K562 (cell line): ENCODE data around the gene CCDC187. TPM values are rescaled to one million over a fixed set of nuclear protein-coding genes. Genes with fewer than 3 reads are reported as not detected.

Experiments used
- ATAC-seq: fragments of 200-7000 bp; cut with Tn5 transposase; 3 replicates; pipeline ENCODE4 v1.9.1; 2020; ENCODE audit warnings: moderate library complexity
- BruUV-seq: library from RNA; stranded (reverse); fragments of 400-500 nt; replicated peaks from 2 replicates; lab custom pipeline; 2021; lab: Mats Ljungman, UMichigan
- CTCF ChIA-PET: fragments of 300-600 bp; formaldehyde crosslinking; extraction: SDS; loops from one replicate; lab custom pipeline; 2021; ENCODE audit warnings: low intra/inter-chr PET ratio; lab: Yijun Ruan, JAX
- POLR2A ChIA-PET: fragments of 300-600, 350-650 bp; sonication (Branson Sonifier 250); formaldehyde crosslinking; extraction: SDS; loops from one replicate; lab custom pipeline; 2021; ENCODE audit warnings: antibody characterized with exemption, inconsistent platforms; lab: Yijun Ruan, JAX
- DNase-seq, 4 experiments: peaks; one replicate each; pipeline versions ENCODE4 v3.0.0 to v3.0.0-alpha.2; 2011 to 2018; ENCODE audit warnings: low spot score in 3 of 4, mixed read lengths in 3 of 4; ENCODE audit errors: extremely low read depth in 1 of 4
- FAIRE-seq: peaks from 2 replicates; lab custom pipeline; 2011; peaks lifted over from hg19 to GRCh38; lab: Jason Lieb, UNC
- H2AFZ ChIP-seq: 2 replicates; pipeline ENCODE4 v1.6.0; 2011; ENCODE audit warnings: low read depth, low read length, control low read depth, inconsistent platforms
- H3K27ac ChIP-seq: fragments of 200-600 bp; 3 replicates; pipeline ENCODE4 v1.8.0; 2011; ENCODE audit warnings: low read depth, mild to moderate bottlenecking, control low read depth, inconsistent platforms, low read length, moderate library complexity, mixed read lengths; ENCODE audit errors: extremely low read depth
- H3K27me3 ChIP-seq, 2 experiments: fragments of 300-600 bp in 1 of 2; 2 replicates in 1 of 2; 3 replicates in 1 of 2; pipeline versions ENCODE4 v1.6.0 to v1.8.0; 2011; ENCODE audit warnings: inconsistent platforms in 2 of 2, low read length in 2 of 2, mild to moderate bottlenecking in 1 of 2, mixed read lengths in 1 of 2, moderate library complexity in 1 of 2; ENCODE audit not compliant: control insufficient read depth in 2 of 2, insufficient read depth in 2 of 2
- H3K36me3 ChIP-seq: fragments of 300-600 bp; 3 replicates; pipeline ENCODE4 v1.8.0; 2011; ENCODE audit warnings: mild to moderate bottlenecking, low read length, inconsistent platforms; ENCODE audit not compliant: control insufficient read depth, insufficient read depth
- H3K4me1 ChIP-seq, 2 experiments: fragments of 200-600 bp in 1 of 2; replicated peaks in 1 of 2; 2 replicates in 1 of 2; 3 replicates in 1 of 2; pipeline versions ENCODE4 v1.5.1 to v1.8.0; 2011; ENCODE audit warnings: inconsistent platforms in 2 of 2, low read length in 2 of 2, mild to moderate bottlenecking in 1 of 2, mixed read lengths in 1 of 2, moderate library complexity in 1 of 2; ENCODE audit not compliant: control insufficient read depth in 2 of 2, insufficient read depth in 2 of 2
- H3K4me2 ChIP-seq: 2 replicates; pipeline ENCODE4 v1.6.1; 2011; ENCODE audit warnings: low read length, control low read depth, inconsistent platforms, mixed read lengths; ENCODE audit not compliant: insufficient read depth
- H3K4me3 ChIP-seq: fragments of 200-600 bp; sonication (generic), shearing (Covaris generic); 2 replicates; pipeline ENCODE4 v1.5.1; 2016; ENCODE audit warnings: control low read depth, inconsistent platforms
- H3K79me2 ChIP-seq: fragments of 200-600 bp; 3 replicates; pipeline ENCODE4 v1.8.0; 2011; ENCODE audit warnings: low read length, inconsistent platforms; ENCODE audit not compliant: control insufficient read depth, insufficient read depth
- H3K9ac ChIP-seq, 2 experiments: 2 replicates each; pipeline versions ENCODE4 v1.6.0 to v1.6.1; 2011; ENCODE audit warnings: low read depth in 2 of 2, low read length in 2 of 2, control low read depth in 1 of 2, inconsistent platforms in 1 of 2, mild to moderate bottlenecking in 1 of 2, mixed read lengths in 1 of 2; ENCODE audit not compliant: insufficient read depth in 1 of 2
- H3K9me1 ChIP-seq: one replicate; pipeline ENCODE4 v1.6.0; 2011; ENCODE audit warnings: inconsistent platforms, mild to moderate bottlenecking, low read length, moderate library complexity; ENCODE audit not compliant: control insufficient read depth, insufficient read depth
- H3K9me3 ChIP-seq: replicated peaks from 2 replicates; pipeline ENCODE4 v1.5.1; 2011; ENCODE audit warnings: low read depth, low read length, inconsistent platforms; ENCODE audit not compliant: control insufficient read depth, insufficient read depth
- H4K20me1 ChIP-seq: replicated peaks from 2 replicates; pipeline ENCODE4 v1.6.1; 2011; ENCODE audit warnings: low read length, inconsistent platforms, mixed read lengths; ENCODE audit not compliant: control insufficient read depth, insufficient read depth
- ATF7 ChIP-seq: fragments of 450-650 bp; IDR thresholded peaks from 2 replicates; pipeline ENCODE4 v1.7.1; 2014; ENCODE audit warnings: mild to moderate bottlenecking, moderate library complexity
- MXI1 ChIP-seq: IDR thresholded peaks from 2 replicates; pipeline ENCODE4 v1.6.1; 2011; ENCODE audit warnings: low read depth, mild to moderate bottlenecking, improper control_type of control experiment, low read length
- MYNN ChIP-seq, 2 experiments: sonication (generic); formaldehyde crosslinking in 1 of 2; IDR thresholded peaks; 2 replicates each; pipeline versions ENCODE4 v1.5.0 to v1.6.1; 2016 to 2020; ENCODE audit warnings: antibody characterized with exemption in 1 of 2, missing genetic modification reagents in 1 of 2
- NCOA6 ChIP-seq: fragments of 450-650 bp; IDR thresholded peaks from 2 replicates; pipeline ENCODE4 v1.6.1; 2017; ENCODE audit warnings: mild to moderate bottlenecking
- NEUROD1 ChIP-seq: fragments of 150-350 bp; IDR thresholded peaks from 2 replicates; pipeline ENCODE4 v1.6.1; 2014; ENCODE audit warnings: borderline replicate concordance, low read length, low read depth; ENCODE audit not compliant: partially characterized antibody
- TFAP4 ChIP-seq: sonication (generic); formaldehyde crosslinking; IDR thresholded peaks from 2 replicates; pipeline ENCODE4 v1.8.0; 2022; ENCODE audit warnings: missing genetic modification reagents, mild to moderate bottlenecking, moderate library complexity, borderline replicate concordance
- VEZF1 ChIP-seq: fragments of 200-800 bp; sonication (Bioruptor generic); IDR thresholded peaks from 2 replicates; pipeline ENCODE4 v1.6.1; 2017; ENCODE audit warnings: missing genetic modification characterization, missing compliant biosample characterization
- ZBTB33 ChIP-seq: sonication (generic); formaldehyde crosslinking; IDR thresholded peaks from 2 replicates; pipeline ENCODE4 v1.8.1; 2023; ENCODE audit warnings: mild to moderate bottlenecking, missing genetic modification reagents
- WGBS: fragments of 100-300 bp; shearing (Covaris generic); methylation state at CpG from one replicate; pipeline ENCODE4 v1.1.6; 2016; ENCODE audit warnings: low coverage, mixed read lengths; ENCODE audit not compliant: insufficient coverage; ENCODE audit errors: missing lambda C conversion rate; 5-methylcytosine and 5-hydroxymethylcytosine counted together
- in situ Hi-C: fragments of 300-500 bp; cut with MboI; formaldehyde crosslinking; loops from 4 replicates; pipeline ENCODE4 v1.15.0; 2018; ENCODE audit warnings: inconsistent platforms, mixed read lengths
- intact Hi-C: fragments of 100-400 bp; cut with micrococcal nuclease; formaldehyde crosslinking; loops from 2 replicates; pipeline ENCODE4 v1.14.2; 2022
- polyA plus RNA-seq, 8 experiments: library from polyadenylated mRNA; depleted of rRNA in 4 of 8; stranded (reverse) in 5 of 8; unstranded in 3 of 8; fragments of >200 nt; fragmentation: Nextera tagmentation in 2 of 8; fragmentation: Illumina TruSeq in 1 of 8; extraction: Ambion mirVana in 2 of 8; extraction: Trizol in 1 of 8; gene quantifications; 2 replicates each; pipeline versions ENCODE4 v1.2.1 to v1.2.3, GENCODE V29; 2011 to 2014; ENCODE audit warnings: inconsistent platforms in 1 of 8, missing spikeins in 1 of 8
- total RNA-seq, 7 experiments: library from RNA; depleted of rRNA in 6 of 7; stranded (reverse); fragments of >200 nt in 6 of 7; fragmentation: Illumina TruSeq in 2 of 7; extraction: Trizol in 2 of 7; gene quantifications; 2 replicates each; pipeline versions ENCODE4 v1.2.1 to v1.2.3, GENCODE V29; 2011 to 2021; ENCODE audit warnings: low replicate concordance in 1 of 7
- TF ChIP-seq, protein P1 (sequence below): fragments of 250-450 bp; sonication (Bioruptor Pico); IDR thresholded peaks from 2 replicates; pipeline ENCODE4 v1.8.0; 2022; ENCODE audit warnings: moderate library complexity, mild to moderate bottlenecking, inconsistent platforms
- TF ChIP-seq, protein P2 (sequence below): fragments of 450-650 bp; IDR thresholded peaks from 2 replicates; pipeline ENCODE4 v1.6.1; 2016; ENCODE audit warnings: mild to moderate bottlenecking

The CCDC187 gene
- total and polyA plus RNA-seq, 9 of the 15 experiments (the other 6 are each of a cell fraction or from before 2014, with no cell fraction given) = not detected

GRCh38 chr9:136342181-136343120 lies 38.6 kb upstream of the CCDC187 start:
- H2AFZ ChIP-seq = peak overlapping the region; percentile 39; the same call in 1 of the 2 replicates
- H3K4me1 ChIP-seq = peaks cover 19 to 98% of the 10 kb centered on the region in 2 experiments
- intact Hi-C loops = loop anchor here (1.0 kb wide), 1 partner anchor 57 kb away; no protein-coding TSS in a partner anchor
- peak overlapping the region; percentile 60 for H3K4me2 ChIP-seq
- WGBS = 28% methylated on average over 34 of the region's 60 CpGs
- in situ Hi-C loops = loop anchor here (25.0 kb wide), 1 partner anchor 295 kb away; no protein-coding TSS in a partner anchor
- peak overlapping the region; percentile 80; the same call in 2 of the 3 replicates for H3K27ac ChIP-seq
- peaks cover 17% of the 10 kb centered on the region; the same call in 1 of the 3 replicates for H3K36me3 ChIP-seq
- ChIA-PET POLR2A (interaction anchor here (0.6 kb wide), 1 partner anchor 114 kb away, joined by 3 read pairs; no protein-coding TSS in a partner anchor), CTCF (no interaction called here)
- H4K20me1 ChIP-seq = no peaks in the 10 kb centered on the region
- peak overlapping the region; percentile 45 for H3K4me3 ChIP-seq
- ATAC-seq (peak; percentile 79), DNase-seq (peak; percentile 93 to 96 (median 96)), FAIRE-seq (peak; percentile 96)
- H3K27me3 ChIP-seq = no peaks in the 10 kb centered on the region
- BruUV-seq = no TSS peak
- peak overlapping the region; percentile 49 to 91 for H3K9ac ChIP-seq
- H3K9me1 ChIP-seq = peaks cover 6% of the 10 kb centered on the region
- no peaks in the 10 kb centered on the region for H3K9me3 ChIP-seq
- H3K79me2 ChIP-seq = no peaks in the 10 kb centered on the region
- peak; percentile 63 for TF ChIP-seq TFAP4 (CRISPR knock-in tag)
- no peak for TF ChIP-seq NCOA6
- peak; percentile 50; the same call in 1 of the 2 replicates for TF ChIP-seq VEZF1 (CRISPR knock-in tag)
- TF ChIP-seq ZBTB33 (CRISPR knock-in tag) = peak; percentile 32; the same call in 1 of the 2 replicates
- TF ChIP-seq MXI1 = peak; percentile 61; the same call in 1 of the 2 replicates
- TF ChIP-seq NEUROD1 = peak; percentile 7
- peak; percentile 74; the same call in 1 of the 2 replicates for TF ChIP-seq MYNN (IDR thresholded peaks at IDR 0.05)
- no peak for TF ChIP-seq MYNN (CRISPR knock-in tag; IDR thresholded peaks at IDR 0.05)
- TF ChIP-seq, protein P1, sequence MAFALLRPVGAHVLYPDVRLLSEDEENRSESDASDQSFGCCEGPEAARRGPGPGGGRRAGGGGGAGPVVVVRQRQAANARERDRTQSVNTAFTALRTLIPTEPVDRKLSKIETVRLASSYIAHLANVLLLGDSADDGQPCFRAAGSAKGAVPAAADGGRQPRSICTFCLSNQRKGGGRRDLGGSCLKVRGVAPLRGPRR (CRISPR knock-in tag) = no peak
- TF ChIP-seq, protein P2, sequence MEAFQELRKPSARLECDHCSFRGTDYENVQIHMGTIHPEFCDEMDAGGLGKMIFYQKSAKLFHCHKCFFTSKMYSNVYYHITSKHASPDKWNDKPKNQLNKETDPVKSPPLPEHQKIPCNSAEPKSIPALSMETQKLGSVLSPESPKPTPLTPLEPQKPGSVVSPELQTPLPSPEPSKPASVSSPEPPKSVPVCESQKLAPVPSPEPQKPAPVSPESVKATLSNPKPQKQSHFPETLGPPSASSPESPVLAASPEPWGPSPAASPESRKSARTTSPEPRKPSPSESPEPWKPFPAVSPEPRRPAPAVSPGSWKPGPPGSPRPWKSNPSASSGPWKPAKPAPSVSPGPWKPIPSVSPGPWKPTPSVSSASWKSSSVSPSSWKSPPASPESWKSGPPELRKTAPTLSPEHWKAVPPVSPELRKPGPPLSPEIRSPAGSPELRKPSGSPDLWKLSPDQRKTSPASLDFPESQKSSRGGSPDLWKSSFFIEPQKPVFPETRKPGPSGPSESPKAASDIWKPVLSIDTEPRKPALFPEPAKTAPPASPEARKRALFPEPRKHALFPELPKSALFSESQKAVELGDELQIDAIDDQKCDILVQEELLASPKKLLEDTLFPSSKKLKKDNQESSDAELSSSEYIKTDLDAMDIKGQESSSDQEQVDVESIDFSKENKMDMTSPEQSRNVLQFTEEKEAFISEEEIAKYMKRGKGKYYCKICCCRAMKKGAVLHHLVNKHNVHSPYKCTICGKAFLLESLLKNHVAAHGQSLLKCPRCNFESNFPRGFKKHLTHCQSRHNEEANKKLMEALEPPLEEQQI = no peak
- no peak for TF ChIP-seq ATF7
